A549 (cell line): ENCODE measurements around the gene ZMAT3. TPM values are rescaled to one million over a fixed set of nuclear protein-coding genes. Genes with fewer than 3 reads are reported as not detected.

Source experiments
- ATAC-seq, 2 experiments: fragments of 200-7000 bp in 1 of 2; fragments of >200 bp in 1 of 2; cut with Nextera tagmentation in 1 of 2; cut with Tn5 transposase in 1 of 2; 3 replicates each; pipeline versions ENCODE4 v1.8.0 to v1.9.1; 2018 to 2020; ENCODE audit warnings: mild to moderate bottlenecking in 1 of 2, moderate library complexity in 1 of 2
- CTCF ChIA-PET: fragments of 300-600 bp; sonication (Branson Sonifier 250); formaldehyde crosslinking; extraction: SDS; loops from one replicate; lab custom pipeline; 2021; ENCODE audit warnings: antibody characterized with exemption, inconsistent platforms; lab: Yijun Ruan, JAX
- POLR2A ChIA-PET: fragments of 350-600 bp; formaldehyde crosslinking; extraction: SDS; loops from one replicate; lab custom pipeline; 2021; ENCODE audit warnings: antibody characterized with exemption, inconsistent platforms; lab: Yijun Ruan, JAX
- DNase-seq, 2 experiments: peaks; one replicate each; pipeline versions ENCODE4 v3.0.0 to v3.0.0-alpha.2; 2011 to 2016; ENCODE audit warnings: low read depth in 1 of 2, low spot score in 1 of 2
- FAIRE-seq: peaks from 2 replicates; lab custom pipeline; 2011; peaks lifted over from hg19 to GRCh38; lab: Jason Lieb, UNC
- H3K27ac ChIP-seq, 2 experiments: fragments of >200 bp; sonication (Bioruptor Twin); formaldehyde crosslinking; 3 replicates each; pipeline ENCODE4 v1.5.1; 2016 to 2017
- H3K4me1 ChIP-seq: fragments of >200 bp; sonication (Bioruptor Twin); formaldehyde crosslinking; 3 replicates; pipeline ENCODE4 v1.6.1; 2016
- H3K4me2 ChIP-seq: fragments of >200 bp; sonication (Bioruptor Twin); formaldehyde crosslinking; 3 replicates; pipeline ENCODE4 v1.6.1; 2016
- H3K4me3 ChIP-seq: fragments of >200 bp; sonication (Bioruptor Twin); formaldehyde crosslinking; 3 replicates; pipeline ENCODE4 v1.5.1; 2016
- H3K9me3 ChIP-seq: fragments of >200 bp; sonication (Bioruptor Twin); formaldehyde crosslinking; 3 replicates; pipeline ENCODE4 v1.6.1; 2016
- BCL3 ChIP-seq: fragments of >200 bp; sonication (Bioruptor Twin); formaldehyde crosslinking; IDR thresholded peaks from 3 replicates; pipeline ENCODE4 v1.6.1; 2016
- BHLHE40 ChIP-seq: IDR thresholded peaks from 2 replicates; pipeline ENCODE4 v1.6.1; 2012; ENCODE audit warnings: low read depth, low read length, inconsistent platforms
- CBX8 ChIP-seq: fragments of 200-600 bp; sonication (generic); IDR thresholded peaks from 2 replicates; pipeline ENCODE4 v1.6.1; 2016
- CEBPB ChIP-seq, 2 experiments: fragments of >200 bp in 1 of 2; sonication (Bioruptor Twin) in 1 of 2; formaldehyde crosslinking in 1 of 2; IDR thresholded peaks; 2 replicates each; pipeline ENCODE4 v1.6.1; 2012 to 2016
- CHD4 ChIP-seq: fragments of 200-600 bp; sonication (generic); IDR thresholded peaks from 2 replicates; pipeline ENCODE4 v1.6.1; 2016; ENCODE audit warnings: antibody characterized with exemption, mild to moderate bottlenecking, borderline replicate concordance
- CTCF ChIP-seq: fragments of >200 bp; sonication (Bioruptor Twin); formaldehyde crosslinking; IDR thresholded peaks from 3 replicates; pipeline ENCODE4 v1.5.1; 2016
- EHF ChIP-seq: fragments of 250-450 bp; sonication (Bioruptor Pico); IDR thresholded peaks from 2 replicates; pipeline ENCODE4 v1.5.0; 2020; ENCODE audit warnings: mild to moderate bottlenecking
- EP300 ChIP-seq, 2 experiments: fragments of >200 bp; sonication (Bioruptor Twin); formaldehyde crosslinking; IDR thresholded peaks; 2 replicates in 1 of 2; 3 replicates in 1 of 2; pipeline ENCODE4 v1.6.1; 2016 to 2017
- ESRRA ChIP-seq: fragments of 150-350 bp; IDR thresholded peaks from 2 replicates; pipeline ENCODE4 v1.6.1; 2014; ENCODE audit warnings: mild to moderate bottlenecking, low read length, borderline replicate concordance
- GATA3 ChIP-seq: IDR thresholded peaks from 2 replicates; pipeline ENCODE4 v1.6.1; 2012; ENCODE audit warnings: borderline replicate concordance
- HDAC2 ChIP-seq: fragments of 200-600 bp; sonication (generic); IDR thresholded peaks from 2 replicates; pipeline ENCODE4 v1.6.1; 2016
- HMGXB4 ChIP-seq: fragments of 250-450 bp; sonication (Bioruptor Pico); IDR thresholded peaks from 2 replicates; pipeline ENCODE4 v1.5.0; 2021; ENCODE audit warnings: mild to moderate bottlenecking, moderate library complexity, borderline replicate concordance
- HOXA7 ChIP-seq: fragments of 250-450 bp; sonication (Bioruptor Pico); IDR thresholded peaks from 2 replicates; pipeline ENCODE4 v1.5.0; 2020; ENCODE audit warnings: mild to moderate bottlenecking, moderate library complexity
- JUN ChIP-seq, 2 experiments: fragments of >200 bp; sonication (Bioruptor Twin); formaldehyde crosslinking; IDR thresholded peaks; 2 replicates in 1 of 2; 3 replicates in 1 of 2; pipeline ENCODE4 v1.6.1; 2016 to 2017
- JUNB ChIP-seq: fragments of >200 bp; sonication (Bioruptor Twin); formaldehyde crosslinking; IDR thresholded peaks from 2 replicates; pipeline ENCODE4 v1.6.1; 2016
- MAFK ChIP-seq: fragments of 450-650 bp; IDR thresholded peaks from 2 replicates; pipeline ENCODE4 v1.6.1; 2014; ENCODE audit not compliant: partially characterized antibody
- MAX ChIP-seq: IDR thresholded peaks from 2 replicates; pipeline ENCODE4 v1.6.1; 2012
- MYC ChIP-seq: IDR thresholded peaks from 2 replicates; pipeline ENCODE4 v1.6.1; 2012; ENCODE audit warnings: mild to moderate bottlenecking, inconsistent platforms, low read length, improper control_type of control experiment, borderline replicate concordance
- NR3C1 ChIP-seq: fragments of >200 bp; sonication (Bioruptor Twin); formaldehyde crosslinking; IDR thresholded peaks from 3 replicates; pipeline ENCODE4 v1.6.1; 2017
- PHF8 ChIP-seq: fragments of 200-600 bp; sonication (generic); IDR thresholded peaks from 2 replicates; pipeline ENCODE4 v1.6.1; 2016; ENCODE audit warnings: low read depth, mild to moderate bottlenecking, antibody characterized with exemption, moderate library complexity, borderline replicate concordance
- POLR2AphosphoS2 ChIP-seq: conservative IDR thresholded peaks from 2 replicates; pipeline ENCODE4 v1.6.1; 2012; ENCODE audit warnings: low read length, improper control_type of control experiment, inconsistent platforms
- RNF2 ChIP-seq: fragments of 200-600 bp; sonication (generic); IDR thresholded peaks from 2 replicates; pipeline ENCODE4 v1.6.1; 2016; ENCODE audit warnings: low read depth, mild to moderate bottlenecking, antibody characterized with exemption, moderate library complexity, borderline replicate concordance
- SREBF2 ChIP-seq: fragments of 450-650 bp; IDR thresholded peaks from 2 replicates; pipeline ENCODE4 v1.6.1; 2014; ENCODE audit warnings: mild to moderate bottlenecking, moderate library complexity
- TFCP2L1 ChIP-seq: fragments of 250-450 bp; sonication (Bioruptor Pico); IDR thresholded peaks from 2 replicates; pipeline ENCODE4 v1.5.0; 2021; ENCODE audit warnings: mild to moderate bottlenecking
- TP53 ChIP-seq: fragments of 250-450 bp; sonication (Bioruptor Pico); IDR thresholded peaks from 2 replicates; pipeline ENCODE4 v1.5.0; 2021; ENCODE audit warnings: mild to moderate bottlenecking, moderate library complexity
- ZFP36 ChIP-seq: fragments of 450-650 bp; IDR thresholded peaks from 2 replicates; pipeline ENCODE4 v1.6.1; 2014; ENCODE audit warnings: borderline replicate concordance; ENCODE audit not compliant: partially characterized antibody
- WGBS: methylation state at CpG from one replicate; pipeline ENCODE4 v1.1.6; 2017; ENCODE audit errors: missing lambda C conversion rate; 5-methylcytosine and 5-hydroxymethylcytosine counted together
- polyA plus RNA-seq, 4 experiments: library from polyadenylated mRNA; depleted of rRNA in 3 of 4; stranded (reverse); fragments of >200 nt; fragmentation: RNase III in 1 of 4; extraction: RNeasy Plus Mini Kit Qiagen cat#74134 plus additional on column Dnase treatment in 1 of 4; gene quantifications; 2 replicates in 3 of 4; 3 replicates in 1 of 4; pipeline ENCODE4 v1.2.3, GENCODE V29; 2011 to 2017
- TF ChIP-seq, protein P1 (sequence below): fragments of 200-600 bp; sonication (generic); IDR thresholded peaks from 2 replicates; pipeline ENCODE4 v1.6.1; 2016; ENCODE audit warnings: antibody characterized with exemption, mild to moderate bottlenecking, moderate library complexity
- TF ChIP-seq, protein P2 (sequence below): fragments of 250-450 bp; sonication (Bioruptor Pico); IDR thresholded peaks from 2 replicates; pipeline ENCODE4 v1.5.0; 2020; ENCODE audit warnings: low read depth, mild to moderate bottlenecking, moderate library complexity

The ZMAT3 gene
- polyA plus RNA-seq, 2 of the 4 experiments (the other 2 are of a cell fraction), result 5.7 to 12.2 TPM

GRCh38 chr3:179000659-179001058 lies 71.0 kb downstream of the ZMAT3 start:
- 8% methylated on average over 3 of the region's 3 CpGs for WGBS
- H3K4me1 ChIP-seq, result no peaks in the 10 kb centered on the region
- H3K4me3 ChIP-seq, result no peak overlapping the region
- H3K9me3 ChIP-seq, result no peaks in the 10 kb centered on the region
- no peak overlapping the region for H3K4me2 ChIP-seq
- no peak for FAIRE-seq
- H3K27ac ChIP-seq, result no peak overlapping the region
- no peak for TF ChIP-seq GATA3
- TF ChIP-seq MAFK, result no peak
- no peak for TF ChIP-seq TP53 (CRISPR knock-in tag)
- TF ChIP-seq ZFP36, result no peak
- TF ChIP-seq EP300 (IDR thresholded peaks at IDR 0.05), result no peak
- no peak for TF ChIP-seq POLR2AphosphoS2
- no peak for TF ChIP-seq MAX
- TF ChIP-seq, protein P1, sequence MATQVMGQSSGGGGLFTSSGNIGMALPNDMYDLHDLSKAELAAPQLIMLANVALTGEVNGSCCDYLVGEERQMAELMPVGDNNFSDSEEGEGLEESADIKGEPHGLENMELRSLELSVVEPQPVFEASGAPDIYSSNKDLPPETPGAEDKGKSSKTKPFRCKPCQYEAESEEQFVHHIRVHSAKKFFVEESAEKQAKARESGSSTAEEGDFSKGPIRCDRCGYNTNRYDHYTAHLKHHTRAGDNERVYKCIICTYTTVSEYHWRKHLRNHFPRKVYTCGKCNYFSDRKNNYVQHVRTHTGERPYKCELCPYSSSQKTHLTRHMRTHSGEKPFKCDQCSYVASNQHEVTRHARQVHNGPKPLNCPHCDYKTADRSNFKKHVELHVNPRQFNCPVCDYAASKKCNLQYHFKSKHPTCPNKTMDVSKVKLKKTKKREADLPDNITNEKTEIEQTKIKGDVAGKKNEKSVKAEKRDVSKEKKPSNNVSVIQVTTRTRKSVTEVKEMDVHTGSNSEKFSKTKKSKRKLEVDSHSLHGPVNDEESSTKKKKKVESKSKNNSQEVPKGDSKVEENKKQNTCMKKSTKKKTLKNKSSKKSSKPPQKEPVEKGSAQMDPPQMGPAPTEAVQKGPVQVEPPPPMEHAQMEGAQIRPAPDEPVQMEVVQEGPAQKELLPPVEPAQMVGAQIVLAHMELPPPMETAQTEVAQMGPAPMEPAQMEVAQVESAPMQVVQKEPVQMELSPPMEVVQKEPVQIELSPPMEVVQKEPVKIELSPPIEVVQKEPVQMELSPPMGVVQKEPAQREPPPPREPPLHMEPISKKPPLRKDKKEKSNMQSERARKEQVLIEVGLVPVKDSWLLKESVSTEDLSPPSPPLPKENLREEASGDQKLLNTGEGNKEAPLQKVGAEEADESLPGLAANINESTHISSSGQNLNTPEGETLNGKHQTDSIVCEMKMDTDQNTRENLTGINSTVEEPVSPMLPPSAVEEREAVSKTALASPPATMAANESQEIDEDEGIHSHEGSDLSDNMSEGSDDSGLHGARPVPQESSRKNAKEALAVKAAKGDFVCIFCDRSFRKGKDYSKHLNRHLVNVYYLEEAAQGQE, result no peak
- no peak for TF ChIP-seq BCL3
- no peak for TF ChIP-seq RNF2
- no peak for DNase-seq
- CTCF ChIA-PET, result no interaction called here
- ATAC-seq, result no peak
- POLR2A ChIA-PET, result no interaction called here

GRCh38 chr3:179000144-179000543 lies 71.5 kb downstream of the ZMAT3 start:
- DNase-seq (no peak), FAIRE-seq (no peak), ATAC-seq (no peak)
- Histone ChIP-seq H3K27ac (no peak overlapping the region), H3K4me2 (no peak overlapping the region), H3K4me3 (no peak overlapping the region), H3K9me3 (no peaks in the 10 kb centered on the region), H3K4me1 (no peaks in the 10 kb centered on the region)
- TF ChIP-seq ESRRA, result no peak
- no peak for TF ChIP-seq HMGXB4 (CRISPR knock-in tag)
- TF ChIP-seq HDAC2, result no peak
- TF ChIP-seq BHLHE40, result no peak
- TF ChIP-seq, protein P2, sequence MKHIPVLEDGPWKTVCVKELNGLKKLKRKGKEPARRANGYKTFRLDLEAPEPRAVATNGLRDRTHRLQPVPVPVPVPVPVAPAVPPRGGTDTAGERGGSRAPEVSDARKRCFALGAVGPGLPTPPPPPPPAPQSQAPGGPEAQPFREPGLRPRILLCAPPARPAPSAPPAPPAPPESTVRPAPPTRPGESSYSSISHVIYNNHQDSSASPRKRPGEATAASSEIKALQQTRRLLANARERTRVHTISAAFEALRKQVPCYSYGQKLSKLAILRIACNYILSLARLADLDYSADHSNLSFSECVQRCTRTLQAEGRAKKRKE (CRISPR knock-in tag), result no peak
- TF ChIP-seq TFCP2L1 (CRISPR knock-in tag), result no peak
- TF ChIP-seq CHD4, result no peak
- no peak for TF ChIP-seq NR3C1
- TF ChIP-seq CEBPB (IDR thresholded peaks at IDR 0.05), result no peak
- TF ChIP-seq CBX8, result no peak
- TF ChIP-seq EHF (CRISPR knock-in tag), result no peak
- no peak for TF ChIP-seq JUNB
- no peak for TF ChIP-seq CTCF
- TF ChIP-seq MYC, result no peak
- TF ChIP-seq PHF8, result no peak
- no peak for TF ChIP-seq ZFP36
- TF ChIP-seq SREBF2, result no peak
- TF ChIP-seq HOXA7 (CRISPR knock-in tag), result no peak
- no peak for TF ChIP-seq JUN (IDR thresholded peaks at IDR 0.05)
- ChIA-PET POLR2A (no interaction called here), CTCF (no interaction called here)
